Measurements from ENCODE around the gene UROD.
"Not testable (repeated sequence)": the region's sequence is repeated elsewhere in the genome, so short reads cannot be mapped to it uniquely, and the experiment has no call there.

UROD gene

GRCh38 chr1:45040297-45040696, 28.2 kb downstream of the UROD start:
- DNase-seq (ENCODE audit: low spot score): no peak

- DNase-seq (ENCODE audit: low spot score): no peak
Observed at GRCh38 chr1:45043094-45043493, 31.0 kb downstream of the UROD start.

- DNase-seq (ENCODE audit: low spot score): no peak
Observed at GRCh38 chr1:45044916-45045315, 32.9 kb downstream of the UROD start.

- DNase-seq (ENCODE audit: low spot score): no peak
Observed at GRCh38 chr1:45047032-45047431, 35.0 kb downstream of the UROD start.

GRCh38 chr1:45051005-45051772, 39.1 kb downstream of the UROD start:
- DNase-seq (ENCODE audit: low spot score): no peak

- no peak for DNase-seq (ENCODE audit: low spot score)
Observed at GRCh38 chr1:45057542-45057941, 45.5 kb downstream of the UROD start.

GRCh38 chr1:45059829-45060228, 47.8 kb downstream of the UROD start:
- no peak for DNase-seq (ENCODE audit: low spot score)

- DNase-seq (ENCODE audit: low spot score): not testable (repeated sequence)
Observed at GRCh38 chr1:45062463-45062862, 50.4 kb downstream of the UROD start.

- no peak for DNase-seq (ENCODE audit: low spot score)
Observed at GRCh38 chr1:45065083-45065482, 53.0 kb downstream of the UROD start.
